Heart right ventricle (tissue), 16 donors: ENCODE measurements around the gene IMMP2L. TPM values are rescaled to one million over a fixed set of nuclear protein-coding genes. Genes with fewer than 3 reads are reported as not detected.
A peak's percentile ranks its signal among the peaks of the same experiment; 100 is the strongest.

Experiments
- ATAC-seq, 8 donors: fragments of 200-7000 bp; cut with Tn5 transposase; one replicate each; pipeline ENCODE4 v1.9.1; 2020; ENCODE audit warnings: mild to moderate bottlenecking in 8 of 8, moderate library complexity in 8 of 8, moderate number of reproducible peaks in 1 of 8
- DNase-seq, 2 donors: peaks; one replicate each; pipeline ENCODE4 v3.0.0-alpha.2; 2020
- H3K27ac ChIP-seq, 10 donors: fragments of 200-600 bp; sonication (generic) in 2 of 10; one replicate each; pipeline versions ENCODE4 v1.5.0 to v1.8.0; 2020 to 2022; ENCODE audit warnings: mild to moderate bottlenecking in 3 of 10
- H3K27me3 ChIP-seq, 7 donors: fragments of 200-600 bp; one replicate each; pipeline ENCODE4 v1.8.0; 2021 to 2022; ENCODE audit warnings: mild to moderate bottlenecking in 2 of 7
- H3K36me3 ChIP-seq, 9 donors: fragments of 200-600 bp; sonication (generic) in 1 of 9; one replicate each; pipeline versions ENCODE4 v1.5.0 to v1.8.0; 2020 to 2022; ENCODE audit warnings: mild to moderate bottlenecking in 2 of 9
- H3K4me1 ChIP-seq, 9 donors: fragments of 200-600 bp; sonication (generic) in 1 of 9; one replicate each; pipeline versions ENCODE4 v1.5.0 to v1.8.0; 2020 to 2022; ENCODE audit warnings: mild to moderate bottlenecking in 4 of 9
- H3K4me3 ChIP-seq, 10 donors: fragments of 200-600 bp; sonication (generic) in 2 of 10; one replicate each; pipeline versions ENCODE4 v1.5.0 to v1.8.0; 2020 to 2022; ENCODE audit warnings: mild to moderate bottlenecking in 7 of 10, moderate library complexity in 2 of 10
- H3K9me3 ChIP-seq, 11 donors: fragments of 200-600 bp in 10 of 11; sonication (generic) in 2 of 11; one replicate each; pipeline versions ENCODE4 v1.5.0 to v1.8.0; 2013 to 2022; ENCODE audit warnings: mild to moderate bottlenecking in 2 of 11, control low read depth in 1 of 11, moderate library complexity in 1 of 11
- CTCF ChIP-seq, 9 donors: fragments of 200-600 bp; sonication (generic) in 2 of 9; IDR thresholded peaks; one replicate each; pipeline versions ENCODE4 v1.5.0 to v1.8.0; 2021 to 2022; ENCODE audit warnings: antibody characterized with exemption in 9 of 9, mild to moderate bottlenecking in 5 of 9, moderate library complexity in 1 of 9
- WGBS, 2 donors: extraction: QIAGEN DNeasy Blood & Tissue Kit; methylation state at CpG; one replicate each; pipeline ENCODE4 v1.1.7; 2013; ENCODE audit warnings: inconsistent platforms in 1 of 2; 5-methylcytosine and 5-hydroxymethylcytosine counted together
- intact Hi-C, 10 donors: fragments of 100-400 bp; cut with DNase I; formaldehyde crosslinking; loops; one replicate each; pipeline versions ENCODE4 v1.11.1 to v1.14.2; 2022
- polyA plus RNA-seq, 2 donors: library from polyadenylated mRNA; stranded (reverse); fragments of 200-250 nt; gene quantifications; one replicate each; pipeline ENCODE4 v1.2.3, GENCODE V29; 2013
- total RNA-seq, 10 donors: library from RNA; stranded (reverse); fragmentation: NEBNext Ultra II Directional in 3 of 10; extraction: Animal tissue kit (Norgen Biotek cat#: 25700) in 3 of 10; gene quantifications; one replicate each; pipeline versions ENCODE4 v1.2.1 to v1.2.4, GENCODE V29; 2021 to 2023
- donor health status: Arrhythmogenic right ventricular cardiomyopathy.
- donor health status: ischemic (EF 13 %, LVEDD 7.1; RV severe dilation, severe dysfunction).
- donor health status: healthy with polysubstance abuse.
- donor health status: DM: no; HTN: yes; CAD: no.
- donor health status: DM: no; HTN: no; CAD: no.
- donor health status: ischemic (EF 25% LVEDD 6.9; RV normal size, moderate dysfunction).
- donor health status: ischemic (EF 25% LVEDD 5.7; RV mildly dilated, moderate dysfunction).
- donor health status: healthy.
- donor health status: DM: yes; HTN: yes; CAD: no.
- donor health status: Ischemic cardiomyopathy.
- donor health status: ischemic (EF 35%, LVEDD 5.7; RV mildly dilated, moderate dysfunction).
- donor health status: nonischemic (EF 11% LVEDD 7.7; RV severe dilation, severe dysfunction).
- donor health status: DM: yes; HTN: yes; CAD: no.
- donor health status: PGD.
- donor health status: ischemic (EF 29% LVEDD 5.4; RV normal size, mild dysfunction).
- donor health status: nonischemic (EF 23%, LVEDD 6.1; RV moderate dilation, normal function).

IMMP2L gene
- total and polyA plus RNA-seq, 12 donors, result 4.3 to 20.8 (median 17.3) TPM

GRCh38 chr7:111003883-111004282 lies 558.4 kb downstream of the IMMP2L start:
- TF ChIP-seq CTCF (IDR thresholded peaks at IDR 0.05), result no peak
- no peaks in the 10 kb centered on the region for H3K27me3 ChIP-seq
- ATAC-seq, result no peak
- no peak for DNase-seq
- H3K36me3 ChIP-seq, result no peaks in the 10 kb centered on the region
- no peaks in the 10 kb centered on the region for H3K4me1 ChIP-seq
- H3K9me3 ChIP-seq, result no peaks in the 10 kb centered on the region
- H3K27ac ChIP-seq, result no peak overlapping the region
- intact Hi-C loops, result no loop called here
- no peak overlapping the region for H3K4me3 ChIP-seq

- 63 to 73% methylated on average over 5 of the region's 5 CpGs for WGBS, 2 donors
- Histone ChIP-seq H3K27me3 (no peaks in the 10 kb centered on the region), H3K4me3 (no peak overlapping the region), H3K4me1 (peaks cover 0 to 14% (median 0%) of the 10 kb centered on the region in 9 donors), H3K36me3 (no peaks in the 10 kb centered on the region), H3K27ac (peak overlapping the region in 5 of 10 donors; percentile 6 to 47 (median 30)), H3K9me3 (no peaks in the 10 kb centered on the region)
- no peak for TF ChIP-seq CTCF (IDR thresholded peaks at IDR 0.05)
- intact Hi-C loops, result loop anchor here in 1 of 10 donors (5.0 kb wide), 1 partner anchor 98 kb away; the partner anchor contains the start of gene LRRN3
- DNase-seq (no peak), ATAC-seq (peak; percentile 58 to 98 (median 83))
Measured at GRCh38 chr7:110994028-110994967, 568.0 kb downstream of the IMMP2L start.

- DNase-seq (no peak), ATAC-seq (no peak)
- no peak overlapping the region for H3K4me3 ChIP-seq
- no peak overlapping the region for H3K27ac ChIP-seq
- peaks cover 0 to 30% (median 9%) of the 10 kb centered on the region in 9 donors for H3K4me1 ChIP-seq
- H3K27me3 ChIP-seq, result no peaks in the 10 kb centered on the region
- no peak for TF ChIP-seq CTCF (IDR thresholded peaks at IDR 0.05)
- no peaks in the 10 kb centered on the region for H3K36me3 ChIP-seq
- H3K9me3 ChIP-seq, result no peaks in the 10 kb centered on the region
- WGBS, 2 donors, result 83 to 87% methylated on average over 10 of the region's 10 CpGs
- intact Hi-C loops, result no loop called here
Measured at GRCh38 chr7:110988890-110989501, 573.3 kb downstream of the IMMP2L start.

- intact Hi-C loops, result no loop called here
- H3K4me3 ChIP-seq, result no peak overlapping the region
- no peaks in the 10 kb centered on the region for H3K9me3 ChIP-seq
- peaks cover 0 to 35% (median 9%) of the 10 kb centered on the region in 9 donors for H3K4me1 ChIP-seq
- 93 to 95% methylated on average over 2 of the region's 2 CpGs for WGBS, 2 donors
- ATAC-seq (no peak), DNase-seq (no peak)
- H3K27me3 ChIP-seq, result no peaks in the 10 kb centered on the region
- no peak overlapping the region for H3K27ac ChIP-seq
- H3K36me3 ChIP-seq, result no peaks in the 10 kb centered on the region
- TF ChIP-seq CTCF (IDR thresholded peaks at IDR 0.05), result no peak
Measured at GRCh38 chr7:110988348-110988747, 573.9 kb downstream of the IMMP2L start.
